HepG2 (cell line): ENCODE measurements around the gene ABCC3. TPM values are rescaled to one million over a fixed set of nuclear protein-coding genes. Genes with fewer than 3 reads are reported as not detected.

Source experiments
- AKAP8 ChIP-seq: sonication (generic); formaldehyde crosslinking; IDR thresholded peaks from 2 replicates; pipeline ENCODE4 v1.5.1; 2020; ENCODE audit warnings: mild to moderate bottlenecking, missing genetic modification reagents
- EP300 ChIP-seq, 3 experiments: sonication (generic) in 1 of 3; formaldehyde crosslinking in 1 of 3; IDR thresholded peaks; 2 replicates each; pipeline versions ENCODE4 v1.5.1 to v1.6.1; 2011 to 2020; ENCODE audit warnings: low read depth in 2 of 3, low read length in 2 of 3, borderline replicate concordance in 1 of 3, improper control_type of control experiment in 1 of 3, mild to moderate bottlenecking in 1 of 3, missing genetic modification reagents in 1 of 3, moderate library complexity in 1 of 3
- GABPA ChIP-seq, 2 experiments: IDR thresholded peaks; 2 replicates each; pipeline ENCODE4 v1.6.1; 2011 to 2016; ENCODE audit warnings: low read depth in 2 of 2, low read length in 1 of 2, missing biosample characterization in 1 of 2, missing genetic modification characterization in 1 of 2
- GATAD2A ChIP-seq: IDR thresholded peaks from 2 replicates; pipeline ENCODE4 v1.6.1; 2016
- GFI1 ChIP-seq: sonication (generic); formaldehyde crosslinking; IDR thresholded peaks from 2 replicates; pipeline ENCODE4 v1.5.0; 2020; ENCODE audit warnings: missing genetic modification reagents, mild to moderate bottlenecking, borderline replicate concordance
- GMEB1 ChIP-seq: sonication (generic); formaldehyde crosslinking; IDR thresholded peaks from 2 replicates; pipeline ENCODE4 v1.5.1; 2020; ENCODE audit warnings: missing genetic modification reagents, mild to moderate bottlenecking, borderline replicate concordance
- JARID2 ChIP-seq: sonication (generic); formaldehyde crosslinking; IDR thresholded peaks from 2 replicates; pipeline ENCODE4 v1.8.1; 2023; ENCODE audit warnings: missing genetic modification reagents, inconsistent platforms; ENCODE audit not compliant: insufficient replicate concordance
- MAFF ChIP-seq: IDR thresholded peaks from 2 replicates; pipeline ENCODE4 v1.6.1; 2011; ENCODE audit warnings: low read depth, low read length, improper control_type of control experiment
- MAFK ChIP-seq, 2 experiments: IDR thresholded peaks in 1 of 2; conservative IDR thresholded peaks in 1 of 2; 2 replicates each; pipeline ENCODE4 v1.6.1; 2011; ENCODE audit warnings: improper control_type of control experiment in 2 of 2, low read length in 2 of 2
- MYC ChIP-seq: sonication (generic); formaldehyde crosslinking; IDR thresholded peaks from 2 replicates; pipeline ENCODE4 v1.9.0; 2021; ENCODE audit warnings: missing genetic modification reagents, borderline replicate concordance
- PAXIP1 ChIP-seq: sonication (generic); formaldehyde crosslinking; conservative IDR thresholded peaks from 2 replicates; pipeline ENCODE4 v1.4.0; 2020; ENCODE audit warnings: mild to moderate bottlenecking, missing genetic modification reagents, moderate library complexity
- SMYD3 ChIP-seq: sonication (generic); formaldehyde crosslinking; IDR thresholded peaks from 2 replicates; pipeline ENCODE4 v1.8.1; 2023; ENCODE audit warnings: mild to moderate bottlenecking, missing genetic modification reagents
- THAP8 ChIP-seq: sonication (generic); formaldehyde crosslinking; IDR thresholded peaks from 2 replicates; pipeline ENCODE4 v1.5.1; 2020; ENCODE audit warnings: missing genetic modification reagents, mild to moderate bottlenecking, borderline replicate concordance
- ZBTB46 ChIP-seq: sonication (generic); formaldehyde crosslinking; IDR thresholded peaks from 2 replicates; pipeline ENCODE4 v1.4.0; 2020; ENCODE audit warnings: mild to moderate bottlenecking, missing genetic modification reagents, borderline replicate concordance
- ZMYM4 ChIP-seq: sonication (generic); formaldehyde crosslinking; IDR thresholded peaks from 2 replicates; pipeline ENCODE4 v1.8.1; 2023; ENCODE audit warnings: mild to moderate bottlenecking, missing genetic modification reagents
- ZNF207 ChIP-seq: fragments of 450-650 bp; IDR thresholded peaks from 2 replicates; pipeline ENCODE4 v1.6.1; 2016; ENCODE audit warnings: antibody characterized with exemption, borderline replicate concordance
- ZNF607 ChIP-seq: sonication (generic); formaldehyde crosslinking; IDR thresholded peaks from 2 replicates; pipeline ENCODE4 v1.5.1; 2020; ENCODE audit warnings: missing genetic modification reagents, mild to moderate bottlenecking, borderline replicate concordance
- ZNF720 ChIP-seq: sonication (generic); formaldehyde crosslinking; IDR thresholded peaks from 2 replicates; pipeline ENCODE4 v1.4.0; 2020; ENCODE audit warnings: missing genetic modification reagents
- ZNF784 ChIP-seq: sonication (generic); formaldehyde crosslinking; IDR thresholded peaks from 2 replicates; pipeline ENCODE4 v1.5.1; 2020; ENCODE audit warnings: missing genetic modification reagents, mild to moderate bottlenecking, borderline replicate concordance
- ZNF83 ChIP-seq: sonication (generic); formaldehyde crosslinking; IDR thresholded peaks from 2 replicates; pipeline ENCODE4 v1.4.0; 2020; ENCODE audit warnings: missing genetic modification reagents, mild to moderate bottlenecking, borderline replicate concordance
- polyA plus RNA-seq, 8 experiments: library from polyadenylated mRNA; depleted of rRNA in 3 of 8; stranded (reverse) in 7 of 8; unstranded in 1 of 8; fragments of >200 nt; fragmentation: Illumina TruSeq in 4 of 8; extraction: Trizol in 4 of 8; gene quantifications; 2 replicates each; pipeline versions ENCODE4 v1.2.1 to v1.2.3, GENCODE V29; 2011 to 2016; ENCODE audit warnings: low read depth in 4 of 8, missing spikeins in 1 of 8, mixed read lengths in 1 of 8; ENCODE audit not compliant: insufficient read depth in 1 of 8
- total RNA-seq, 5 experiments: library from RNA; depleted of rRNA; stranded (reverse); fragments of >200 nt; fragmentation: Illumina TruSeq; extraction: Trizol; gene quantifications; 2 replicates each; pipeline ENCODE4 v1.2.3, GENCODE V29; 2016; ENCODE audit warnings: low read depth in 1 of 5

The ABCC3 gene
- total and polyA plus RNA-seq, 2 of the 13 experiments (the other 11 are each of a cell fraction or from before 2014, with no cell fraction given) = 25.2 to 50.7 TPM

- no peak for TF ChIP-seq THAP8 (CRISPR knock-in tag)
- peak; percentile 93 to 96 for TF ChIP-seq MAFK (conservative IDR thresholded peaks at IDR 0.05 in 1 of 2, IDR thresholded peaks at IDR 0.05 in 1 of 2; ENCODE audit: low read length in 2 of 2)
- TF ChIP-seq ZNF83 (CRISPR knock-in tag) = no peak
- TF ChIP-seq MYC (CRISPR knock-in tag) = peak; percentile 78
- TF ChIP-seq ZNF607 (CRISPR knock-in tag) = peak; percentile 50; the same call in 1 of the 2 replicates
- TF ChIP-seq JARID2 = no peak
- 0 out of 2 replicates have a peak, but pooled peaks have one; percentile 15 for TF ChIP-seq AKAP8 (CRISPR knock-in tag)
- no peak for TF ChIP-seq EP300 (IDR thresholded peaks at IDR 0.05; ENCODE audit: low read depth in 2 of 2, low read length in 2 of 2)
- TF ChIP-seq EP300 (CRISPR knock-in tag; IDR thresholded peaks at IDR 0.05; ENCODE audit: borderline replicate concordance) = peak; percentile 21; the same call in 1 of the 2 replicates
- no peak for TF ChIP-seq GABPA (IDR thresholded peaks at IDR 0.05; ENCODE audit: low read depth, low read length)
- peak; percentile 59 for TF ChIP-seq GABPA (CRISPR knock-in tag; IDR thresholded peaks at IDR 0.05; ENCODE audit: low read depth)
- peak; percentile 60; the same call in 1 of the 2 replicates for TF ChIP-seq GFI1 (CRISPR knock-in tag)
- 0 out of 2 replicates have a peak, but pooled peaks have one; percentile 24 for TF ChIP-seq ZNF784 (CRISPR knock-in tag)
- peak; percentile 14; the same call in 1 of the 2 replicates for TF ChIP-seq ZMYM4 (CRISPR knock-in tag)
- peak; percentile 82 for TF ChIP-seq GATAD2A
- TF ChIP-seq ZNF720 = no peak
- TF ChIP-seq ZBTB46 (CRISPR knock-in tag) = no peak
- no peak for TF ChIP-seq SMYD3 (CRISPR knock-in tag)
- peak; percentile 65 for TF ChIP-seq PAXIP1 (CRISPR knock-in tag)
- no peak for TF ChIP-seq ZNF207
- TF ChIP-seq MAFF = peak; percentile 92
- 0 out of 2 replicates have a peak, but pooled peaks have one; percentile 18 for TF ChIP-seq GMEB1 (CRISPR knock-in tag)
Observed at GRCh38 chr17:50663812-50664374, 29.2 kb downstream of the ABCC3 start (continued).
